ENCODE data around the gene ITGAD. TPM values are rescaled to one million over a fixed set of nuclear protein-coding genes. Genes with fewer than 3 reads are reported as not detected.

Gene ITGAD
- total RNA-seq, 1 donor from 2014 or later = not detected

DNA sequence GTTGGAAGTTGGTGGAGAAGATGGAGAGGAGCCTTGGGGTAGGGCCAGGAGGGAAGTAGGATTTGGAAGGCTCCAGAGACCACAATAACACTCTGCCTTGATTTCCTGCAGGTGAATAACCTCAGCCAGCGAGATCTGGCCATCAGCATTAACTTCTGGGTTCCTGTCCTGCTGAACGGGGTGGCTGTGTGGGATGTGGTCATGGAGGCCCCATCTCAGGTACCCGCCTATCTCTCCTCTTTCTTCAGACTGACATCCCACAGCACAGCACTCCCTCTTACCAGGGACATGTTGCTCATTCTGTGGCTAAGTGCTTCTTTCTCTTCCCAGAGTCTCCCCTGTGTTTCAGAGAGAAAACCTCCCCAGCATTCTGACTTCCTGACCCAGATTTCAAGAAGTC lies 30.1 kb downstream of the ITGAD start:
- peak; percentile 20 for DNase-seq (ENCODE audit: low spot score)
- peaks cover 1% of the 10 kb centered on the region for H3K9me3 Mint-ChIP-seq (ENCODE audit: low read depth)
- no peak overlapping the region for H3K27ac Mint-ChIP-seq (ENCODE audit: unreplicated experiment)
- peaks cover 43% of the 10 kb centered on the region for H3K27me3 Mint-ChIP-seq (ENCODE audit: low read depth)
- no peak overlapping the region for H3K4me3 Mint-ChIP-seq (ENCODE audit: unreplicated experiment)
- TF ChIP-seq, protein P1, sequence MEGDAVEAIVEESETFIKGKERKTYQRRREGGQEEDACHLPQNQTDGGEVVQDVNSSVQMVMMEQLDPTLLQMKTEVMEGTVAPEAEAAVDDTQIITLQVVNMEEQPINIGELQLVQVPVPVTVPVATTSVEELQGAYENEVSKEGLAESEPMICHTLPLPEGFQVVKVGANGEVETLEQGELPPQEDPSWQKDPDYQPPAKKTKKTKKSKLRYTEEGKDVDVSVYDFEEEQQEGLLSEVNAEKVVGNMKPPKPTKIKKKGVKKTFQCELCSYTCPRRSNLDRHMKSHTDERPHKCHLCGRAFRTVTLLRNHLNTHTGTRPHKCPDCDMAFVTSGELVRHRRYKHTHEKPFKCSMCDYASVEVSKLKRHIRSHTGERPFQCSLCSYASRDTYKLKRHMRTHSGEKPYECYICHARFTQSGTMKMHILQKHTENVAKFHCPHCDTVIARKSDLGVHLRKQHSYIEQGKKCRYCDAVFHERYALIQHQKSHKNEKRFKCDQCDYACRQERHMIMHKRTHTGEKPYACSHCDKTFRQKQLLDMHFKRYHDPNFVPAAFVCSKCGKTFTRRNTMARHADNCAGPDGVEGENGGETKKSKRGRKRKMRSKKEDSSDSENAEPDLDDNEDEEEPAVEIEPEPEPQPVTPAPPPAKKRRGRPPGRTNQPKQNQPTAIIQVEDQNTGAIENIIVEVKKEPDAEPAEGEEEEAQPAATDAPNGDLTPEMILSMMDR (IDR thresholded peaks at IDR 0.05) = no peak
- H3K36me3 Mint-ChIP-seq (ENCODE audit: low read depth) = no peaks in the 10 kb centered on the region
- H3K4me1 Mint-ChIP-seq (ENCODE audit: low read depth) = no peaks in the 10 kb centered on the region

DNA sequence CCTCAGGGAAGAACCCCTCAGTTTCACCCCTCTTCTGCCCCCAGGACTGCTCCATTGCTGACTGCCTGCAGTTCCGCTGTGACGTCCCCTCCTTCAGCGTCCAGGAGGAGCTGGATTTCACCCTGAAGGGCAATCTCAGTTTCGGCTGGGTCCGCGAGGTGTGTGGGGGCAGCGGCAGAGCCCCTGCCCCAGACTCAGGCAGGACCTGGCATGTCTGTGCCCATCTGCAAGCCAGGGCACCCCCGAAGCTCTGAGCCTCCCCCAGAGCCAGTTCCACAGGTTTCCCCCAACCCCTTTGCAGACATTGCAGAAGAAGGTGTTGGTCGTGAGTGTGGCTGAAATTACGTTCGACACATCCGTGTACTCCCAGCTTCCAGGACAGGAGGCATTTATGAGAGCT lies 30.7 kb downstream of the ITGAD start:
- H3K27me3 Mint-ChIP-seq (ENCODE audit: low read depth) = peaks cover 47% of the 10 kb centered on the region
- H3K9me3 Mint-ChIP-seq (ENCODE audit: low read depth) = no peaks in the 10 kb centered on the region
- TF ChIP-seq, protein P1 (IDR thresholded peaks at IDR 0.05) = no peak
- H3K36me3 Mint-ChIP-seq (ENCODE audit: low read depth) = no peaks in the 10 kb centered on the region
- H3K4me3 Mint-ChIP-seq (ENCODE audit: unreplicated experiment) = no peak overlapping the region
- no peaks in the 10 kb centered on the region for H3K4me1 Mint-ChIP-seq (ENCODE audit: low read depth)
- H3K27ac Mint-ChIP-seq (ENCODE audit: unreplicated experiment) = no peak overlapping the region
- DNase-seq (ENCODE audit: low spot score) = peak; percentile 67

DNA sequence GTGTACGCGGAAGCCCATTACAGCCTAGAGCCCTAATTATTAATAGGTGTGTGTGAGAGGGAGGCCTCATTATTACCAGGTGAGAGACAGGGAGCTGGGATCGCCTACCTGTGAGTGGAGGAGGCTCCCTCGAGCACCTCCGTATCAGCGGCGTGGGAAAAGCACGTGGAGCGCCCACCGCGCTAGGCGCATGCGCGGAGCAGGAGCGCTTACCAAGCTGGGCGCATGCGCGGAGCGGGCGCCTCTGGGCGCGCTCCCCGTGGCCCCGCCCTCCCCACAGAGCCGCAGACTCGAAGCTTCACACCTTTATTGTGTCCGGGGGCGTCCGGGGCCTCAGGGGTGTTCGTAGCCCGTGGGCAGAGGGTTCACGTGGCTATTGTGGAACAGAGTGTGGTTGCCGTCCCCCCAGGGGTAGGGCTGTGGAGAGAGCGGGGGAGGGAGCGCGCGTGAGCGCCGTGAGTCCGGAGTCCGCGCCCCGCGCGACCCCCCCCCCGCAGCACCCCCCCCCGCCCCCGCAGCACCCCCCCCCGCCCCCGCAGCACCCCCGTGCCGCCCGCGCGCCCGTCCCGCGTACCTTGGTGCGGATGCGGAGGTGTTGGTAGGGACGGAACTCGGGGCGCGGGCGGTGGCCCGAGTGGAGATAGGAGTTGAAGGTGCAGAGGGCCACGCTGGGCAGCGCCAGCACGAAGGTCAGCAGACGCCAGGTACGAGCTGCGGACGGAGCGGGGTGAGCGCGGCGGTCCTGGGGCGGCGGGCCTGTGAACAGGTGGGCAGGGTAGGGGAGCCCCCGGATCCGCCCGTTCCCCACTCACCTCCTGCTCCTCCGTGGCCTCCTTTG lies 34.5 kb downstream of the ITGAD start:
- H3K36me3 Mint-ChIP-seq (ENCODE audit: low read depth) = no peaks in the 10 kb centered on the region
- H3K4me3 Mint-ChIP-seq (ENCODE audit: unreplicated experiment) = no peak overlapping the region
- H3K9me3 Mint-ChIP-seq (ENCODE audit: low read depth) = no peaks in the 10 kb centered on the region
- DNase-seq (ENCODE audit: low spot score) = peak; percentile 94
- peaks cover 47% of the 10 kb centered on the region for H3K27me3 Mint-ChIP-seq (ENCODE audit: low read depth)
- TF ChIP-seq, protein P1 (IDR thresholded peaks at IDR 0.05) = no peak
- no peak overlapping the region for H3K27ac Mint-ChIP-seq (ENCODE audit: unreplicated experiment)
- H3K4me1 Mint-ChIP-seq (ENCODE audit: low read depth) = no peaks in the 10 kb centered on the region

DNA sequence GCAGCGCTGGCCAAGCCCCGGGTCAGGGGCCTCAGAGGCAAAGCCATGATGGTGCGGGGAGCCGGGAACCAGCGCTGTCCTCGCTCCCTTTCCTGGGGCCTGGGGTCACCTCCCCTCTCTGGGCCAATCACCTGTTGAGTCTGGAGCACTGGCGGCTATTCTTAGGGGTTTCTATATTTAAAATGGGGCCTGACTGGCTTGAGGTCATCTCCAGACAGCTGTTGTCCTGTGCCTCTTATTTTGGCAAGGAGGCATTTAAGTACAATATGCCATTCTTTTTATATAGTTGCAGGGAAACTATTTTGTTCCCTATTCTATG lies 35.1 kb downstream of the ITGAD start, which contains the start of gene COX6A2:
COX6A2 (minus strand) TSS at position 82 of the 319 bp plus-strand sequence; CDS start at position 47, 35 bp downstream.
- TF ChIP-seq, protein P1 (IDR thresholded peaks at IDR 0.05) = no peak
- no peak for DNase-seq (ENCODE audit: low spot score)
- H3K27me3 Mint-ChIP-seq (ENCODE audit: low read depth) = peaks cover 44% of the 10 kb centered on the region
- no peak within 1 kb of the TSS for H3K27ac Mint-ChIP-seq (ENCODE audit: unreplicated experiment)
- no peaks in the 10 kb centered on the region for H3K36me3 Mint-ChIP-seq (ENCODE audit: low read depth)
- H3K4me1 Mint-ChIP-seq (ENCODE audit: low read depth) = no peaks in the 10 kb centered on the region
- no peak within 1 kb of the TSS for H3K4me3 Mint-ChIP-seq (ENCODE audit: unreplicated experiment)
- no peaks in the 10 kb centered on the region for H3K9me3 Mint-ChIP-seq (ENCODE audit: low read depth)

DNA sequence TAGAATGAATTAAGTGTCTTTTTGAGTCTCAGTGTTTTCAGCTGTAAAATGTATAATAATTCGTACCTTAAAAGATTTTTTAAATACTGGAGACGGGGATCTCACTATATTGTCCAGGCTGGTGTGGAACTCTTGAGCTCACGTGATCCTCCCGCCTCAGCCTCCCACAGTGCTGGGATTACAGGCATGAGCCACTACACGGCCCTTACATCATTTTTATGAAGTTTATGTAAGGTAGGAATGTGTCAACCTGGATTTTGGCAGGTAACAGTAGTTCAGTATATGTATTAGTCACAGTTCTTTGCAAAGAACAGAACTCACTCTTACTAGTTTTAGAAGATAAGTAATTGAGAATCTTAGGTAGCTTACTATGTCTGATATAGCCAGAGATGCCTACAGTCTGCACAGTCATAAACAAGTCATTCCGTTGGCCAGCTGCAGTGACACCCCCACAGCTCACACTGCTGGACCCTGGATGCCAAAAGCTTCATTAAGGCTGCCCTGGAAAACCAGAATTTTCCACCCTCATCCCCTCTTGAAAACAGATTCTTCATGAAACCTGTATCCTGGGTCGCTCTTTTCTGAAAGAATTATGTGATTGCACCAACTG lies 35.6 kb downstream of the ITGAD start:
- Mint-ChIP-seq H3K36me3 (ENCODE audit: low read depth) (no peaks in the 10 kb centered on the region), H3K27me3 (ENCODE audit: low read depth) (peaks cover 39% of the 10 kb centered on the region), H3K27ac (ENCODE audit: unreplicated experiment) (no peak overlapping the region), H3K9me3 (ENCODE audit: low read depth) (no peaks in the 10 kb centered on the region), H3K4me3 (ENCODE audit: unreplicated experiment) (no peak overlapping the region), H3K4me1 (ENCODE audit: low read depth) (no peaks in the 10 kb centered on the region)
- TF ChIP-seq, protein P1 (IDR thresholded peaks at IDR 0.05) = no peak
- peak; percentile 3 for DNase-seq (ENCODE audit: low spot score)
